OCI-LY3 (cell line): ENCODE data around the gene TSPOAP1.
A peak's percentile ranks its signal among the peaks of the same experiment; 100 is the strongest.

Experiments used
- H2AFZ ChIP-seq: fragments of 200-600, 300-600 bp; shearing (Covaris generic); 2 replicates; pipeline ENCODE4 v1.6.0; 2014; ENCODE audit warnings: antibody characterized with exemption, low read depth, low read length
- H3K27ac ChIP-seq: fragments of 200-600, 300-600 bp; sonication (generic); 2 replicates; pipeline ENCODE4 v1.5.1; 2014; ENCODE audit warnings: mild to moderate bottlenecking, low read length, moderate library complexity, mixed read lengths
- H3K27me3 ChIP-seq: fragments of 200-600, 300-600 bp; sonication (generic); 2 replicates; pipeline ENCODE4 v1.6.1; 2014; ENCODE audit warnings: low read depth, low read length, mixed read lengths
- H3K36me3 ChIP-seq: fragments of 200-600, 300-600 bp; sonication (generic); replicated peaks from 2 replicates; pipeline ENCODE3; 2014; ENCODE audit warnings: low read depth, low read length, mixed read lengths
- H3K4me1 ChIP-seq: fragments of 300-600, 200-600 bp; sonication (generic); 2 replicates; pipeline ENCODE4 v1.6.1; 2014; ENCODE audit warnings: low read length, mixed read lengths
- H3K4me2 ChIP-seq: fragments of 200-600, 300-600 bp; sonication (generic); 2 replicates; pipeline ENCODE4 v1.6.1; 2014; ENCODE audit warnings: low read length, mixed read lengths
- H3K4me3 ChIP-seq: fragments of 300-600, 200-600 bp; sonication (generic); 2 replicates; pipeline ENCODE4 v1.5.1; 2014; ENCODE audit warnings: antibody characterized with exemption, mild to moderate bottlenecking, low read length, moderate library complexity
- H3K79me2 ChIP-seq: fragments of 300-600, 200-600 bp; shearing (Covaris generic); 2 replicates; pipeline ENCODE4 v1.6.1; 2014; ENCODE audit warnings: mild to moderate bottlenecking, low read length, mixed read lengths
- H3K9ac ChIP-seq: fragments of 300-600, 200-600 bp; shearing (Covaris generic); 2 replicates; pipeline ENCODE4 v1.6.0; 2014; ENCODE audit warnings: mild to moderate bottlenecking, low read length, moderate library complexity
- H3K9me3 ChIP-seq: fragments of 200-600, 300-600 bp; shearing (Covaris generic); 2 replicates; pipeline ENCODE4 v1.6.1; 2014; ENCODE audit warnings: low read length, mixed read lengths; ENCODE audit not compliant: insufficient read depth
- H4K20me1 ChIP-seq: fragments of 200-600, 300-600 bp; sonication (generic); 2 replicates; pipeline ENCODE4 v1.6.1; 2016; ENCODE audit warnings: low read length, mixed read lengths; ENCODE audit not compliant: insufficient read depth
- EZH2phosphoT487 ChIP-seq: fragments of 200-600 bp; shearing (Covaris generic); IDR thresholded peaks from 2 replicates; pipeline ENCODE4 v1.6.1; 2018; ENCODE audit warnings: antibody characterized with exemption, mixed run types, low read depth
- TF ChIP-seq, protein P1 (sequence below): fragments of 200-600, 300-600 bp; sonication (generic); IDR thresholded peaks from 2 replicates; pipeline ENCODE4 v1.5.1; 2014; ENCODE audit warnings: antibody characterized with exemption, low read length, low read depth

Gene TSPOAP1

GRCh38 chr17:58313815-58314705 lies 14.5 kb downstream of the TSPOAP1 start:
- no peaks in the 10 kb centered on the region for H3K79me2 ChIP-seq
- peaks cover 3% of the 10 kb centered on the region for H3K36me3 ChIP-seq
- no peak overlapping the region for H3K9ac ChIP-seq
- H3K27ac ChIP-seq: no peak overlapping the region
- TF ChIP-seq EZH2phosphoT487: no peak
- TF ChIP-seq, protein P1, sequence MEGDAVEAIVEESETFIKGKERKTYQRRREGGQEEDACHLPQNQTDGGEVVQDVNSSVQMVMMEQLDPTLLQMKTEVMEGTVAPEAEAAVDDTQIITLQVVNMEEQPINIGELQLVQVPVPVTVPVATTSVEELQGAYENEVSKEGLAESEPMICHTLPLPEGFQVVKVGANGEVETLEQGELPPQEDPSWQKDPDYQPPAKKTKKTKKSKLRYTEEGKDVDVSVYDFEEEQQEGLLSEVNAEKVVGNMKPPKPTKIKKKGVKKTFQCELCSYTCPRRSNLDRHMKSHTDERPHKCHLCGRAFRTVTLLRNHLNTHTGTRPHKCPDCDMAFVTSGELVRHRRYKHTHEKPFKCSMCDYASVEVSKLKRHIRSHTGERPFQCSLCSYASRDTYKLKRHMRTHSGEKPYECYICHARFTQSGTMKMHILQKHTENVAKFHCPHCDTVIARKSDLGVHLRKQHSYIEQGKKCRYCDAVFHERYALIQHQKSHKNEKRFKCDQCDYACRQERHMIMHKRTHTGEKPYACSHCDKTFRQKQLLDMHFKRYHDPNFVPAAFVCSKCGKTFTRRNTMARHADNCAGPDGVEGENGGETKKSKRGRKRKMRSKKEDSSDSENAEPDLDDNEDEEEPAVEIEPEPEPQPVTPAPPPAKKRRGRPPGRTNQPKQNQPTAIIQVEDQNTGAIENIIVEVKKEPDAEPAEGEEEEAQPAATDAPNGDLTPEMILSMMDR: no peak
- H3K27me3 ChIP-seq: no peaks in the 10 kb centered on the region
- no peak overlapping the region for H2AFZ ChIP-seq
- no peaks in the 10 kb centered on the region for H3K9me3 ChIP-seq
- H4K20me1 ChIP-seq: no peaks in the 10 kb centered on the region
- no peak overlapping the region for H3K4me2 ChIP-seq
- no peak overlapping the region for H3K4me3 ChIP-seq
- peaks cover 9% of the 10 kb centered on the region for H3K4me1 ChIP-seq

- Histone ChIP-seq H3K4me1 (peaks cover 4% of the 10 kb centered on the region), H3K27ac (no peak overlapping the region), H2AFZ (no peak overlapping the region), H3K36me3 (peaks cover 6% of the 10 kb centered on the region), H3K9ac (no peak overlapping the region), H3K79me2 (no peaks in the 10 kb centered on the region), H4K20me1 (no peaks in the 10 kb centered on the region), H3K4me2 (no peak overlapping the region), H3K4me3 (no peak overlapping the region), H3K9me3 (no peaks in the 10 kb centered on the region), H3K27me3 (no peaks in the 10 kb centered on the region)
- no peak for TF ChIP-seq EZH2phosphoT487
- TF ChIP-seq, protein P1: peak; percentile 17; the same call in 1 of the 2 replicates
These were observed 15.8 kb downstream of the TSPOAP1 start for GRCh38 chr17:58312829-58313228.

DNA sequence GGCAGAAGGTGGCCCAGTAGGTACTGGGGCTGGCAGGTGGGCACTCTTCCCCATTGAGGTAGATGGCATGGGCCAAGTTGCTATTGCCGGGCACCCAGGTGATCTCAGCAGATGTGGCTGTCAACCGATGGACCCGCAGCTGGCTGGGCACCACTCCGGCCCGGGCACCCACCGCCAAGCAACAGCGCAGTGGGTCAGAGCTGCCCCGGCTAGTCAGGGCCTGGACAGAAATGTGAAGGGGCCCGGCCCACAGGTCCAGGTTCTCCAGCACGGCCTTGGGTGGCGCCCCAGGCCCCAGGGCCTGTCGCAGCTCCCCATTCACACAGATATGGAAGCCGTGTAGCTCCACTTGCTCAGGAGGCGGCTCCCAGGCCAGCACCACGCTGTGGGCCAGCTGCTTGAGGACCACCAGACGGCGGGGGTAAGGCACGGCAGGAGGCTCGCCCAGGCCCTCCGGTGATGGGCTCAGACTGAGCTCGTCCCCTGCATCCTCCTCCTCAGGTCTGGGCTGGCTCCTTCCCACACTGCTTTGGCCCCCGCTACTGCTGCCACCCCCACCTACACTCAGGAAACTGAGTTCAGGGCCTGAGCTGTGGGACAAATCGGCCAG lies 16.5 kb downstream of the TSPOAP1 start:
- H3K9me3 ChIP-seq: no peaks in the 10 kb centered on the region
- no peak overlapping the region for H3K9ac ChIP-seq
- no peak overlapping the region for H3K4me2 ChIP-seq
- H3K27me3 ChIP-seq: no peaks in the 10 kb centered on the region
- H3K36me3 ChIP-seq: peaks cover 6% of the 10 kb centered on the region
- H3K4me1 ChIP-seq: no peaks in the 10 kb centered on the region
- TF ChIP-seq, protein P1: no peak
- no peak for TF ChIP-seq EZH2phosphoT487
- no peak overlapping the region for H3K27ac ChIP-seq
- no peaks in the 10 kb centered on the region for H4K20me1 ChIP-seq
- H3K79me2 ChIP-seq: no peaks in the 10 kb centered on the region
- H2AFZ ChIP-seq: no peak overlapping the region
- no peak overlapping the region for H3K4me3 ChIP-seq

DNA sequence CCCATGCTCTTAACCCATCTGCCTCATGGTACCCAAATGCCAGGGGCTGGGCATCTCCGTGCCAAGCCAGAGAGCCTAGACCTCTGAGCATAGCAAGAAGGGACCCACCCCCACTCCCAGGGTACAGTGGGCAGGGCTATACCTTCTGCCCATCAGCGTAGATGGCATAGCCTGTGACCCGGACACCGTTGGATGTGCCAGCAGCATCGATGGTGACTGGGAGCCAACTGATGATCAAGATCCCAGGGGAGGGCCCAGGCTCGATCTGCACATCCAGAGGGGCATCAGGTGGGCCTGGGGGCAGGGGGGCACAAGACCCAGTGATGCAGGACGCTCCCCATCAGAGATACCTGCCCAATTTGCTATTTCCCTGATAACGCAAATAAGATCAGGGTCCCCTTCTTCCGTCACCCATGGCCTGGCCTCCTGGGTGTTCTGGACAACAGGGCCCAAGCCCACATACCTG lies 17.1 kb downstream of the TSPOAP1 start:
- no peaks in the 10 kb centered on the region for H4K20me1 ChIP-seq
- no peak overlapping the region for H2AFZ ChIP-seq
- H3K27me3 ChIP-seq: no peaks in the 10 kb centered on the region
- no peak overlapping the region for H3K27ac ChIP-seq
- peaks cover 6% of the 10 kb centered on the region for H3K36me3 ChIP-seq
- H3K9ac ChIP-seq: no peak overlapping the region
- no peaks in the 10 kb centered on the region for H3K4me1 ChIP-seq
- no peaks in the 10 kb centered on the region for H3K79me2 ChIP-seq
- no peaks in the 10 kb centered on the region for H3K9me3 ChIP-seq
- TF ChIP-seq, protein P1: no peak
- no peak for TF ChIP-seq EZH2phosphoT487
- H3K4me3 ChIP-seq: no peak overlapping the region
- H3K4me2 ChIP-seq: no peak overlapping the region
